Measurements from ENCODE around the gene CST3. TPM values are rescaled to one million over a fixed set of nuclear protein-coding genes. Genes with fewer than 3 reads are reported as not detected.

Gene CST3
- total RNA-seq, 1 donor from 2014 or later: 291 TPM

GRCh38 chr20:23632711-23633573, 4.8 kb downstream of the CST3 start:
- H3K4me1 Mint-ChIP-seq (ENCODE audit: unreplicated experiment): peaks cover 13% of the 10 kb centered on the region
- peaks cover 4% of the 10 kb centered on the region for H3K9me3 Mint-ChIP-seq
- no peak overlapping the region for H3K4me3 Mint-ChIP-seq
- no peaks in the 10 kb centered on the region for H3K27me3 Mint-ChIP-seq
- no peak overlapping the region for H3K27ac Mint-ChIP-seq
- H3K36me3 Mint-ChIP-seq: peaks cover 12% of the 10 kb centered on the region
- TF ChIP-seq CTCF (conservative IDR thresholded peaks at IDR 0.05): no peak
- DNase-seq (ENCODE audit: extremely low spot score, unreplicated experiment): no peak

- no peak for TF ChIP-seq CTCF (conservative IDR thresholded peaks at IDR 0.05)
- peaks cover 13% of the 10 kb centered on the region for H3K4me1 Mint-ChIP-seq (ENCODE audit: unreplicated experiment)
- no peak overlapping the region for H3K4me3 Mint-ChIP-seq
- peaks cover 4% of the 10 kb centered on the region for H3K9me3 Mint-ChIP-seq
- peaks cover 12% of the 10 kb centered on the region for H3K36me3 Mint-ChIP-seq
- no peak overlapping the region for H3K27ac Mint-ChIP-seq
- no peak for DNase-seq (ENCODE audit: extremely low spot score, unreplicated experiment)
- no peaks in the 10 kb centered on the region for H3K27me3 Mint-ChIP-seq
Observed at GRCh38 chr20:23631981-23632710, 5.6 kb downstream of the CST3 start.

GRCh38 chr20:23631226-23631822, 6.4 kb downstream of the CST3 start:
- Mint-ChIP-seq H3K36me3 (peaks cover 12% of the 10 kb centered on the region), H3K4me1 (ENCODE audit: unreplicated experiment) (peaks cover 5% of the 10 kb centered on the region), H3K9me3 (peaks cover 4% of the 10 kb centered on the region), H3K27me3 (no peaks in the 10 kb centered on the region), H3K4me3 (no peak overlapping the region), H3K27ac (no peak overlapping the region)
- no peak for TF ChIP-seq CTCF (conservative IDR thresholded peaks at IDR 0.05)
- DNase-seq (ENCODE audit: extremely low spot score, unreplicated experiment): no peak

GRCh38 chr20:23630392-23630849, 7.3 kb downstream of the CST3 start:
- H3K27me3 Mint-ChIP-seq: no peaks in the 10 kb centered on the region
- no peak for TF ChIP-seq CTCF (conservative IDR thresholded peaks at IDR 0.05)
- H3K36me3 Mint-ChIP-seq: peaks cover 12% of the 10 kb centered on the region
- H3K27ac Mint-ChIP-seq: no peak overlapping the region
- no peak for DNase-seq (ENCODE audit: extremely low spot score, unreplicated experiment)
- H3K9me3 Mint-ChIP-seq: peaks cover 4% of the 10 kb centered on the region
- H3K4me3 Mint-ChIP-seq: no peak overlapping the region
- H3K4me1 Mint-ChIP-seq (ENCODE audit: unreplicated experiment): peaks cover 8% of the 10 kb centered on the region

GRCh38 chr20:23629542-23630391, 8.0 kb downstream of the CST3 start:
- peak overlapping the region; percentile 39 for H3K27ac Mint-ChIP-seq
- TF ChIP-seq CTCF (conservative IDR thresholded peaks at IDR 0.05): no peak
- no peak overlapping the region for H3K4me3 Mint-ChIP-seq
- peaks cover 8% of the 10 kb centered on the region for H3K4me1 Mint-ChIP-seq (ENCODE audit: unreplicated experiment)
- H3K9me3 Mint-ChIP-seq: peaks cover 4% of the 10 kb centered on the region
- no peaks in the 10 kb centered on the region for H3K27me3 Mint-ChIP-seq
- peaks cover 8% of the 10 kb centered on the region for H3K36me3 Mint-ChIP-seq
- no peak for DNase-seq (ENCODE audit: extremely low spot score, unreplicated experiment)
